HG02588 (cell line): ENCODE results near the gene ARHGEF39.

Experiments used
- ATAC-seq: cut with Tn5 transposase; IDR thresholded peaks from one replicate; pipeline ENCODE4 v1.9.1; 2021; ENCODE audit warnings: mild to moderate bottlenecking, moderate library complexity; ENCODE audit not compliant: unreplicated experiment

ARHGEF39 gene

GRCh38 chr9:35664531-35665470 lies at the start of gene ARHGEF39:
TSS of gene ARHGEF39 (minus strand) at chr9:35665195. CDS start at chr9:35665169, 26 bp downstream.
- ATAC-seq = peak; percentile 82

- no peak for ATAC-seq
Observed at GRCh38 chr9:35714123-35714522, 49.1 kb upstream of the ARHGEF39 start.

GRCh38 chr9:35713578-35713977 lies 48.6 kb upstream of the ARHGEF39 start:
- ATAC-seq = no peak

GRCh38 chr9:35712762-35713400 lies 47.9 kb upstream of the ARHGEF39 start:
- ATAC-seq = no peak

- no peak for ATAC-seq
Observed at GRCh38 chr9:35711501-35712428, 46.8 kb upstream of the ARHGEF39 start.

GRCh38 chr9:35710818-35711500 lies 46.0 kb upstream of the ARHGEF39 start:
- no peak for ATAC-seq

- ATAC-seq = no peak
Observed at GRCh38 chr9:35708146-35708545, 43.2 kb upstream of the ARHGEF39 start.

GRCh38 chr9:35706951-35707350 lies 42.0 kb upstream of the ARHGEF39 start:
- no peak for ATAC-seq

- ATAC-seq = no peak
Observed at GRCh38 chr9:35705836-35706430, 40.9 kb upstream of the ARHGEF39 start.

GRCh38 chr9:35705372-35705771 lies 40.4 kb upstream of the ARHGEF39 start:
- ATAC-seq = no peak

GRCh38 chr9:35703906-35704672 lies 39.1 kb upstream of the ARHGEF39 start:
- no peak for ATAC-seq

- ATAC-seq = no peak
Observed at GRCh38 chr9:35702696-35703095, 37.7 kb upstream of the ARHGEF39 start.

- ATAC-seq = no peak
Observed at GRCh38 chr9:35700942-35701341, 35.9 kb upstream of the ARHGEF39 start.

- no peak for ATAC-seq
Observed at GRCh38 chr9:35700031-35700430, 35.0 kb upstream of the ARHGEF39 start.

GRCh38 chr9:35698231-35698630 lies 33.2 kb upstream of the ARHGEF39 start:
- ATAC-seq = no peak

- ATAC-seq = no peak
Observed at GRCh38 chr9:35697486-35697885, 32.5 kb upstream of the ARHGEF39 start.

- peak; percentile 82 for ATAC-seq
Observed at GRCh38 chr9:35696520-35697215, 31.7 kb upstream of the ARHGEF39 start.

GRCh38 chr9:35695943-35696401 lies 31.0 kb upstream of the ARHGEF39 start:
- ATAC-seq = no peak
